Esophagus muscularis mucosa (tissue), 4 donors: ENCODE results near the gene SSMEM1. TPM values are rescaled to one million over a fixed set of nuclear protein-coding genes. Genes with fewer than 3 reads are reported as not detected.

Experiments used
- DNase-seq: peaks from one replicate; pipeline ENCODE4 v3.0.0-alpha.2; 2017; ENCODE audit errors: extremely low spot score
- H3K27ac ChIP-seq, 4 donors: fragments of 200-600 bp; sonication (generic); replicated peaks in 1 of 4; 1 replicate in 3 of 4; 2 replicates in 1 of 4; pipeline ENCODE4 v1.5.1; 2016 to 2019; ENCODE audit warnings: mild to moderate bottlenecking in 1 of 4
- H3K27me3 ChIP-seq, 4 donors: fragments of 200-600 bp; sonication (generic); one replicate each; pipeline versions ENCODE4 v1.5.1 to v1.6.0; 2016 to 2019
- H3K36me3 ChIP-seq, 4 donors: fragments of 200-600 bp; sonication (generic); one replicate each; pipeline ENCODE4 v1.5.1; 2016 to 2019
- H3K4me1 ChIP-seq, 4 donors: fragments of 200-600 bp; sonication (generic); one replicate each; pipeline ENCODE4 v1.5.1; 2016 to 2019
- H3K4me3 ChIP-seq, 4 donors: fragments of 200-600 bp; sonication (generic); 1 replicate in 2 of 4; 2 replicates in 2 of 4; pipeline ENCODE4 v1.5.1; 2016 to 2019; ENCODE audit warnings: mild to moderate bottlenecking in 4 of 4, moderate library complexity in 1 of 4
- H3K9me3 ChIP-seq, 4 donors: fragments of 200-600 bp; sonication (generic); 1 replicate in 3 of 4; 2 replicates in 1 of 4; pipeline ENCODE4 v1.5.1; 2016 to 2019
- CTCF ChIP-seq, 3 experiments: fragments of 200-600 bp in 2 of 3; fragments of 450-650 bp in 1 of 3; sonication (generic) in 2 of 3; IDR thresholded peaks; one replicate each; pipeline ENCODE4 v1.5.1; 2017 to 2019; ENCODE audit warnings: antibody characterized with exemption in 3 of 3, mild to moderate bottlenecking in 2 of 3, moderate library complexity in 1 of 3
- EP300 ChIP-seq: sonication (generic); formaldehyde crosslinking; IDR thresholded peaks from one replicate; pipeline ENCODE4 v1.6.1; 2017; ENCODE audit warnings: antibody characterized with exemption
- POLR2A ChIP-seq: fragments of 450-650 bp; IDR thresholded peaks from one replicate; pipeline ENCODE4 v1.6.1; 2017; ENCODE audit warnings: antibody characterized with exemption, moderate library complexity, mild to moderate bottlenecking, low read depth
- POLR2AphosphoS5 ChIP-seq, 2 donors: sonication (generic); formaldehyde crosslinking; IDR thresholded peaks; one replicate each; pipeline ENCODE4 v1.6.1; 2017; ENCODE audit warnings: antibody characterized with exemption in 2 of 2
- WGBS: methylation state at CpG from one replicate; pipeline ENCODE4 v1.1.5; 2018; 5-methylcytosine and 5-hydroxymethylcytosine counted together
- intact Hi-C: fragments of 100-400 bp; cut with DNase I; formaldehyde crosslinking; loops from one replicate; pipeline ENCODE4 v1.15.1; 2023
- total RNA-seq, 4 donors: library from RNA; depleted of rRNA; stranded (reverse); fragments of >200 nt; gene quantifications; one replicate each; pipeline versions ENCODE4 v1.1.0 to v1.2.1, GENCODE V29; 2016

Gene SSMEM1
- total RNA-seq, 4 donors from 2014 or later = not detected

GRCh38 chr7:130213828-130214227, 6.2 kb downstream of the SSMEM1 start:
- TF ChIP-seq POLR2AphosphoS5 (IDR thresholded peaks at IDR 0.05) = no peak
- no peak for TF ChIP-seq CTCF (IDR thresholded peaks at IDR 0.05)
- H3K27me3 ChIP-seq = peaks cover 0 to 13% (median 0%) of the 10 kb centered on the region in 4 donors
- no peaks in the 10 kb centered on the region for H3K4me1 ChIP-seq
- 93% methylated on average over 1 of the region's 1 CpG for WGBS
- no peak for DNase-seq
- intact Hi-C loops = no loop called here
- no peaks in the 10 kb centered on the region for H3K9me3 ChIP-seq
- no peak overlapping the region for H3K27ac ChIP-seq
- no peaks in the 10 kb centered on the region for H3K36me3 ChIP-seq
- no peak overlapping the region for H3K4me3 ChIP-seq

GRCh38 chr7:130216025-130216424, 8.4 kb downstream of the SSMEM1 start:
- Histone ChIP-seq H3K27me3 (peaks cover 0 to 13% (median 0%) of the 10 kb centered on the region in 4 donors), H3K4me3 (no peak overlapping the region), H3K4me1 (no peaks in the 10 kb centered on the region), H3K9me3 (no peaks in the 10 kb centered on the region), H3K27ac (no peak overlapping the region), H3K36me3 (no peaks in the 10 kb centered on the region)
- intact Hi-C loops = no loop called here
- DNase-seq = no peak
- WGBS = 93% methylated on average over 9 of the region's 9 CpGs
- TF ChIP-seq CTCF (IDR thresholded peaks at IDR 0.05) = no peak
- no peak for TF ChIP-seq POLR2AphosphoS5 (IDR thresholded peaks at IDR 0.05)
- TF ChIP-seq POLR2A = no peak
- TF ChIP-seq EP300 = no peak

GRCh38 chr7:130216750-130217149, 9.1 kb downstream of the SSMEM1 start:
- TF ChIP-seq EP300 (no peak), POLR2AphosphoS5 (IDR thresholded peaks at IDR 0.05) (no peak), POLR2A (no peak), CTCF (IDR thresholded peaks at IDR 0.05) (no peak)
- no peaks in the 10 kb centered on the region for H3K4me1 ChIP-seq
- no peak overlapping the region for H3K4me3 ChIP-seq
- WGBS = 88% methylated on average over 1 of the region's 1 CpG
- no peaks in the 10 kb centered on the region for H3K9me3 ChIP-seq
- no peak overlapping the region for H3K27ac ChIP-seq
- intact Hi-C loops = no loop called here
- peaks cover 0 to 13% (median 0%) of the 10 kb centered on the region in 4 donors for H3K27me3 ChIP-seq
- H3K36me3 ChIP-seq = no peaks in the 10 kb centered on the region
- DNase-seq = no peak

GRCh38 chr7:130218806-130219620, 11.4 kb downstream of the SSMEM1 start:
- Histone ChIP-seq H3K27ac (no peak overlapping the region), H3K27me3 (peaks cover 0 to 6% (median 0%) of the 10 kb centered on the region in 4 donors), H3K9me3 (no peaks in the 10 kb centered on the region), H3K4me1 (no peaks in the 10 kb centered on the region), H3K4me3 (no peak overlapping the region), H3K36me3 (no peaks in the 10 kb centered on the region)
- WGBS = 86% methylated on average over 5 of the region's 5 CpGs
- no peak for DNase-seq
- intact Hi-C loops = no loop called here
- TF ChIP-seq EP300 = no peak
- no peak for TF ChIP-seq POLR2AphosphoS5 (IDR thresholded peaks at IDR 0.05)
- no peak for TF ChIP-seq POLR2A
- TF ChIP-seq CTCF (IDR thresholded peaks at IDR 0.05) = no peak

GRCh38 chr7:130219871-130220270, 12.2 kb downstream of the SSMEM1 start:
- Histone ChIP-seq H3K4me3 (no peak overlapping the region), H3K9me3 (no peaks in the 10 kb centered on the region), H3K4me1 (no peaks in the 10 kb centered on the region), H3K27ac (no peak overlapping the region), H3K27me3 (peaks cover 0 to 3% (median 0%) of the 10 kb centered on the region in 4 donors), H3K36me3 (no peaks in the 10 kb centered on the region)
- 94% methylated on average over 9 of the region's 9 CpGs for WGBS
- no peak for DNase-seq
- intact Hi-C loops = no loop called here
- TF ChIP-seq EP300 (no peak), POLR2AphosphoS5 (IDR thresholded peaks at IDR 0.05) (no peak), CTCF (IDR thresholded peaks at IDR 0.05) (no peak), POLR2A (no peak)
